GM21423 (cell line): Measurements from ENCODE around the gene NEB.
"Not testable (repeated sequence)": the region's sequence is repeated elsewhere in the genome, so short reads cannot be mapped to it uniquely, and the experiment has no call there.

ENCODE experiments used
- ATAC-seq: cut with Tn5 transposase; IDR thresholded peaks from one replicate; pipeline ENCODE4 v1.9.1; 2021; ENCODE audit warnings: mild to moderate bottlenecking, moderate library complexity; ENCODE audit not compliant: unreplicated experiment

Gene NEB

DNA sequence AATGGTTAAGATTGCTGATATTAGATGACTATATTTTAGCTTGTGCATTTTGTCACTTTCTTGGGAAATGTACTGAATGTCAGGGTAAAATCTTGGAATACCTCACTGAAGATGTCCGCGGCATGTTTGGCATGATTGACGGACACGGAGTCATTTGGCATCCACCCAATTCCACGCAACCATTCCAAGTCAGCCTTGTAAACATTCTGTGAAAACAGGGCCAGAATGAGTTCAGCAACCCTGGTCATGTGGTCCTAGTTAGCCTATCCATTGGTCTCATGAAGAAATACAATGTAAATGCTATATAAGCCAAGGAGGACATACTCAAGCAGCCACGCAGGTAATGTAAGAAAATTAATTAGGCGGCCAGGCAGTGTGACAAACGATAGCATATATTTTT, 165.1 kb downstream of the NEB start:
- no peak for ATAC-seq

DNA sequence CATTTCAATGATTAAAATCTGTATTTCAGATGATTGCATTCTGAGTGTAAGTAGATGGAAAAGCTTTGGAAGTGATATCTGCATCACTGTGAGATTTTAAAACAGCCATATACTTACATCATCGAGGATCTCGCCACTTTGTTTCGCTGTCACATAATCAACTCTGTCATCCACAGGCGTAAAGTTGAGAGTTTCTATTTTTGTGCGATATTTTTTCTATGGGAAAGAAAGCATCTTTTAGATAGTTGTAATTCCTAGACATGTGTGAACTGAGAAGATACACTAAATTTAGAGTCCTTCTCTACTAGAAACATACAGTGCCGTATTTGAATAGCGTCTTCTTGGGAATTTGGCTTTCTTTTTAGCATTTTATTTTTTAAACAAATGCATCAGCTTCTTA, 165.8 kb downstream of the NEB start:
- ATAC-seq: no peak

DNA sequence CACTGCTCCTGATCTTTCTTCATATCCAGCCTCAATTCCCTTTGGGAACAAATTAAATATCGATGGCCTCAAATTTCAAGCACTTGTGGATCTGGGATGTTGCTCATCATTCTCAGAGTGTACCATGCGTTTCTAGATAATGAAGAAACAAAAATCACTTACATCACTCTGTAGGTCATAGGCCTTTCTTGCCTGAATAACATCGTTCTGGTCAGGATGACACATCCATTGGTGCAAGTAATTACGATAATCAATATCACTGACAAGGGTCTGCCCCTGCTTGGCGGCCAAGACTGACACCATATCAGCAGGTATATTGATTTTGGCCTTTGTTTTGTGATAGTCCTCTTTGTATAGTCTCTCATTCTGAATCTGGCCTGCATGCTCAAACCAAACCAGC, 167.3 kb downstream of the NEB start:
- ATAC-seq: no peak

DNA sequence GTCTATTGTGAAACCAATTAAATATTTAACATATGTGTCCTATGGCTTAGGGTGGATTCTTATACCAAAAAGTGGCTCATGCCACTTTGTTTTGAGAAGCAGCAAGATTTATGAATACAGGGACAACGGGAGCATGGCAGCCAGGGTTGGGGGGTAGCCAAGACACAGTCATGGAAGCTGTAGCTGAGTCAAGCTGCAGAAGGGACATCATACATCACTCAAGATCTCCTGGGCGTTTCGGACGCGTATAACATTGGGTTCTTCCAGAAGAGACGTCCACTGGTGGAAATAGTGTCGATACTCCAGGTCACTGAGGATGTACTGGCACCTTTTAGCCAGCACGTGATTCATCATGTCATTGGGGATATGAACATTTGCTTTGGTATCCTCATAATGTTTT, 171.9 kb downstream of the NEB start:
- no peak for ATAC-seq

DNA sequence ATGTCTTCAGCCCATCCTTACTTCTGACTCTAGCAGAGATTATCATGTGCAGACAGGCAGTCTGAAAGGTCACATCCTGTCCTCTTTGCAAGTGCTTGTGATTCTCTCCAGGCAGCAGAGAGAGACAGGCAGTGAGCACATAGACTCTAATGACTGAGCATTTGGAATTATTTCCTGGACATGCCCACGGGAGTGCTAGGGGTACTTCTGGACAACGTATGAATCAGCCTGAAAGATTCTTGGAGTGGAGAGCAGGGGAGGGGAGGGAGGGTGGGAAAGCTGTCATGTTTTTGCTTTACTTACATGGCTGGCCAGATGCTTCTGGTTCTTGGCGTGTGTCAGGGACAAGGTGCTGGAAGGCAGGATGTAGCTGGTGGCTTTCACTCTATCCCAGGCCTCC, 174.0 kb downstream of the NEB start:
- no peak for ATAC-seq

DNA sequence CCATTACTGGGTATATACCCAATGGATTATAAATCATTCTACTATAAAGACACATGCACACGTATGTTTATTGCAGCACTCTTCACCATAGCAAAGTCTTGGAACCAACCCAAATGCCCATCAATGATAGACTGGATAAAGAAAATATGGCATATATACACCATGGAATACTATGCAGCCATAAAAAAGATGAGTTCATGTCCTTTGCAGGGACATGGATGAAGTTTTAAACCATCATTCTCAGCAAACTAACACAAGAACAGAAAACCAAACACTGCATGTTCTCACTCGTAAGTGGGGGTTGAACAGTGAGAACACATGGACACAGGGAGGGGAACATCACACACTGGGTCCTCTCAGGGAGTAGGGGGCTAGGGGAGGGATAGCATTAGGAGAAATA, 174.8 kb downstream of the NEB start:
- not testable (repeated sequence) for ATAC-seq

DNA sequence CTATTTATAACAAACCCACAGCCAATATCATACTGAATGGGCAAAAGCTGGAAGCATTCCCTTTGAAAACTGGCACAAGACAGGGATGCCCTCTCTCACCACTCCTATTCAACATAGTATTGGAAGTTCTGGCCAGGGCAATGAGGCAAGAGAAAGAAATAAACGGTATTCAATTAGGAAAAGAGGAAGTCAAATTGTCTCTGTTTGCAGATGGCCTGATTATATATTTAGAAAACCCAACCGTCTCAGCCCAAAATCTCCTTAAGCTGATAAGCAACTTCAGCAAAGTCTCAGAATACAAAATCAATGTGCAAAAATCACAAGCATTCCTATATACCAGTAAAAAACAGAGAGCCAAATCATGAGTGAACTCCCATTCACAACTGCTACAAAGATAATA, 176.4 kb downstream of the NEB start:
- not testable (repeated sequence) for ATAC-seq

DNA sequence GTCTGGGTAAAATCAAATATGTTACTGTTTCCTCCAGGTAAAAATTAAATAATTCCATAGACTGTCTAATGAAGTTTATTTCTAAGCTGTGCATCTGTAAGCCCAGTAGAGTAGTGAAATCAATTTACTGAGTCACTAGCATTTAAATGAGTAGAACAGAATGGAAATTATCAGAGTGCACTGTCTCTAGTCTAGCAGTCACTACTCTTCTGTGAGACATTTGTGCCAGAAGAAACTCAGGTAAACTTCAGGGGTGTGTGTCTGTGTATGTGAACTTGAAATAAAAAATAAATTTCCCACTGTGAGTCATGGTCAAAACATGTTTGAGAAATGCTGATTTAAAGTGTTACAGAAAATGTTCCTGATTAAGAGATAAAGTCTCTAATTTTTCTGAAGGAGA, 178.2 kb downstream of the NEB start:
- no peak for ATAC-seq

DNA sequence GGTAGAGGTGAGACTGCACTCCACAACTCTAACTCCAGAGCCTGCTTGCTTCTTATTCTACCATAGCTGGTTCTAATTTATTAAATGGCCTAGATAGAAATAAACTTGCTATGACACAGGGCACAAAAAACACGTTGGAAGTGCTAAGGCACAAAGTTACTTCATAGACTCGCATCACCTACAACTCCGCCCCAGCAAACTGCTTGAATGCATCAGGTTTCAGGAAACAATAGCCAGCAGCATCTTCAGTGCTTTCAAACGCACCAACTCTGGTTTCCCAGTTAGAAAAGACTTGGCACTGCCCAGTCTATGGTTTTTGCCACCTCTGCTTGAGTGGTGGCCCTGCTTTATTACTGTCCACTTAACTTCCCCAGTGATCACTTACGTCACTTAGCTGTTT, 182.0 kb downstream of the NEB start:
- no peak for ATAC-seq

DNA sequence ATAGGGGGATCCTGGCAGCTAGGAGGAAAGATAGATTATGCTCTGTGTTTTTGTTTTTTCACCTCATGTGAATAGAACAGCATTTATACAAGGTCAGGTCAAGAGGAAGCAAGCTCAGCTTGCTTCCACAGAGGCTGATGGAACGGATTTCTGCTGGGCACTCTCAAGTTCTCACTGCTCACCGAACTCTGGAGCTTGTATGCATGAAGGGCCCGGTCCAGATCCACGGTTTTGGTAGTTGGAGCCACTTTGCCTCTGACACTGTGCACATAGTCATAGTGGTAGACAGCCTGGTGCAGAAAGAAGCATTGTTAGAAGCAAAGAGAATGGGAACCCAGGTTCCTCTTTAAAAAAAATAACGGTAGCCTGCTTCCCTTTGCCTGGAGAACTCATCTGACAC, 182.7 kb downstream of the NEB start:
- ATAC-seq: no peak

DNA sequence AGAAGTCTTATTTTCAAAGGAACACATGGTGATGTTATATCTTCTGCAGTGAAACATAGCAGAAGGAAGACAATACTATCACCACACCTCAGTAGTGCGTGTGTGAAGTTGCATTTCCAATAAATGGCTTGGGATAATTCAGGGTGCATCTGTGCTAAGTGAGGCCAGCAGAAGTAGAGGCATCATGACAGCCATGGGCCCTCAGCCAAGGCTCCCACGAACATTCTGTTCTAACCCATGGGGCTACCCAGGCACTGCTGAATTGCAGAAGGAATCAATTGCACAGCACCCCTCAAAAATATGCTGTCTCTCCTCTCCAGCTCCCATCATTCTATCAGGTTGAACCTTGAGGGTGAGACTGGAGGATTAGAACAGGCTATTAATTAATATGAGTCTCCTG, 185.1 kb downstream of the NEB start:
- no peak for ATAC-seq

DNA sequence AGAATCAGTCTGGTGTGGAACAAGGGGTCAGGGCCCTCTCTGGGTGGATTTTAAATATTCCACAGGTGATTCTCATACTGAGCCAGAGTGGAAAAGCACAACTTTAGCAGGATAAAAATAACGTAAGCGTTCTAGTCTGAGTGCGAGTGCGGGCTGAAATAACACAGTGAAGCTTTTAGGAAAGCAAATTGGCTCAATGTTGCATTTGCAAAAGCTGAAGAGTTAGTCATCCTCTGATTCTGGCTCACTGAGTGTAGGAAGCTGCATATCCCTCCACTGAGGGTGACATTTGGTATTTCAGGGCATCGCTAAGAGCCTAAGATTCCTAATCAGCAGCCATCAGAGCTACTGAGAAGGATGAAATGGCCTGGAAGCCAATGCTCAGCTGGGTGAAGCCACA, 189.8 kb downstream of the NEB start:
- no peak for ATAC-seq

DNA sequence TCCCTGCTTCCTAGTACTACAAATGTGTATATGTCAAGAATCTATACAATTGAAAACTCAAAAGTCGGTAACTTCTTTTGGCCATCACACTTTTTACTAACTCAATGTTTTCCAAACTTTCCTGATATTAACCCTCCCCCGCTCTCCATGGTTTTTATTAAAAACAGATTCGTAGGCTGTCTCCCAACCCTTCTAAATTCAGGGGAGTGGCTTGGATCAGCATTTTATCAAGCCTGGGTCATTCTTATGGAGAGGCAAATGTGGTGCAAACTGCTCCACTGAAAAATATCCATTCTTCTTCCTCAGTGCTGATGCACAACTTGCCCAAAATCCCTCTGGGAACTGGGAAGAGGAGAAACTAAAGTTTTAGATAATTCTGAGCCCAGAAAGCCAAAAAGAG, 190.4 kb downstream of the NEB start:
- ATAC-seq: no peak

DNA sequence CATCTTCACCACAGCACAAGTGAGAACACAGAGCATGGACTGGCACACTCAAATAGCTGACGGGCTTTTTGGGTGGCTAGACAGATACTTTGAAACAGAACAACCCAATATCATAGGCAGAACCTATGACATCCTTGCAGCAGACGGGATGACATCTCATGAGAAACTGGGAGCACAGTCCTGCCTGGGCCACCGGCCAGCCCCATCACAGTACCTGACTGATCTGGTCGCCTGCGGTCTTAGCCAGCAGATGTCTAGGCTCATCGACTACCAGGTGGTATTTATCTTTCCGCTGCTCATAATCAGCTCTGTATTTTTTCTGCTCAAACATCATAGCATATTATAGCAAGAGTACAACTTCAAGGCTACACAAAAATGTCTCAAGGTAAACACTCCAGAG, 200.3 kb downstream of the NEB start:
- no peak for ATAC-seq

DNA sequence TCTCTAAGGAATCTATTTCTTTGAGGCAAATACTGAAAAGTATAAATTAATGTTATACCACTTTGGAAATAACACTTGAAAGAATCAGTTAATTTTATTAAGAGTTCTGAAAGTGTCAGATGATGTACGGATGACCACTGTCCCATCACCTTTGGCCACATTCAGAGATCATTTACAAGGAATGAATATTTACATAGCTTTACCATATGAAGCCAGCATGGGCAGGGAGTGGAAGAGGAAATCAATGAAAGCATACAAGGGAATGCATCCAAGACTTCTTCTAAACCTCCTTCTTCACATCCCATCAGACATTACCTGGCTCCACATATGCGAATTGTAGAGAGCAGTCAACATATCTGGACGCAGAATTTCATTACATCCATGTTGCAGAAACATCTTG, 201.1 kb downstream of the NEB start:
- no peak for ATAC-seq

DNA sequence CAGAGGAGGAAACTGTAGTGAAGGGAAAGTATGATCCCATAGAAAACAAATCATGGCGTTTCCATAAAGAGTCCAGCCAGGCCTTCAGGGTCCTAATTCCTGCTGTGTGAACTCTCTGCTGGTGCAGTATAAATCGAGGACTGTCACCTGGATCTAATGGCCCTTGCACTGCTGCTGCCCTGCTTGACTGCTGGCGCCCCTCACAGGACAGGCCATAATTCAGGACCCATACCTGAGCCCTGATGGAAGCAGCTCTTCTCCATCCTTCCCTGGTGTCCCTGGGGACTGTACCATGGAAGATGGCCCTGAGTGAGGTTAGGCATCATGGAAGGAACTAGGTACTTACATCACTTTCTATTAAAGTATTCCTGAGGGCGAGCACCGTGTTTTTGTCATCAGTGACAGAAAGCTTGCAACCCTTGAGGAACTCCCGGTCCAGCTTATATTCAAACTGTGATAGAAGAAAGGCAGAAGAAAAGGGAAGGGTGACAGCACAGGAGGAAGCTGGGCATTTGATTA, 207.6 kb downstream of the NEB start:
- ATAC-seq: no peak

DNA sequence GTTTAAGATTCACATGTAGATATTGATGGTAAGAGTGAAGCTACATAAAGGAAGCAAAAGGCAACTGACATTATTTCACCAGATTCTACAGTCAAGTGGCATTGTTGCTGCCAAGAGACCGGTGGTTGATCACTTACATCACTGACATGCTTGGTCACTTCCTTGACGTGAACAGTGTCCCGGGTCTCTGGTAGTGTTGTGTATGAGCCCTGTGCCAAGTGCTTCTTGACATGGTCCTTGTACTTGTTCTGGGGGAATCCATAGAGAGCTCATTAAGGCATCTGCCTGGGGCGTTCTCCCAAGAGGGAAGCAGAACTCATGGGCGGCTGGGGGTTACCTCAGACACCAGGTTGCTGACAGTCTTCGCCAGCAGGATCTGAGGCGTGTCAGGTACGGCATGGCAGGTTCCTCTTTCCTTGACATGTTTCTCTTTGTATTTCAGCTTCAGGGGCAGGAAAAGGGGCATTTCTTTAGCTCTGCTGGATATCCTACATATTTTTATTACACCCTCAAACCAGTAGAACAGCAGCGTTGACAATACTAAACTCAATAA, 208.4 kb downstream of the NEB start:
- no peak for ATAC-seq

DNA sequence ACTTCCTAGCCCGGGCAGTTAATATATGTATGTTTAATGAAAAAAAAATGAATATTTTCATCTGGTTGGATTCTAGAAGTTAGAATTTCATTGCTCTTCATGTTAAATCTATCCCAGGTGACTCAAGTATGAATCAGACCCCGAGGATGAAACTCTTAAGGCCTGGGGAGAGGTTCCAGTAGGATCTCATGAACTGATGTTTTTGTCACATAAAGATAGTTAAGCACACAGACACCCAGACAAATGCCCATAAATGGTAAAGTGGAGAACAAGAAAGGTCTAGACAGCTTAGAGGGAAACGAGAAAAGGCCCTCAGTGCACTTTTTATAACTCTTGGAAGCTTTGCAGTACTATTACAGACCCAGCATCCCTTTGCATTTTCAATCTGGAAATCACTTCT, 210.4 kb downstream of the NEB start:
- no peak for ATAC-seq

DNA sequence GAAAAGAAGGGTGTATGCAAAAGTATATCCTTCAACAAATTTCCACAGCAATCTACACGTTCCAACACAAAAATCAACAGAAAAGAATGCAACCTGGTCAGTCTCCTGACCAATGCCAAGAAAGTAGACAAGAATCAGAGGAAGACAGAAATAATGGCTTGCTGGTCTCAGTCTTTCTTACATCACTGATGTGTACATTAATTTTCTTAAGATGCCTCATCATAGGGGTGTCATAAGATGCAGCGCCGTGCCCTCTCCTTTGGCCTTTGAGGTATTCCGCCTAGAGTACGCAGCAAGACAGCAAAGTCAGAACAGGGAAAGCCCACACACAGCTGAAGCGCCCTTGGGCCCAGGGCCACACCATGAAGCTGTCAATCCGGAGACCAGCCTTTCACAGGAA, 211.7 kb downstream of the NEB start:
- ATAC-seq: no peak

DNA sequence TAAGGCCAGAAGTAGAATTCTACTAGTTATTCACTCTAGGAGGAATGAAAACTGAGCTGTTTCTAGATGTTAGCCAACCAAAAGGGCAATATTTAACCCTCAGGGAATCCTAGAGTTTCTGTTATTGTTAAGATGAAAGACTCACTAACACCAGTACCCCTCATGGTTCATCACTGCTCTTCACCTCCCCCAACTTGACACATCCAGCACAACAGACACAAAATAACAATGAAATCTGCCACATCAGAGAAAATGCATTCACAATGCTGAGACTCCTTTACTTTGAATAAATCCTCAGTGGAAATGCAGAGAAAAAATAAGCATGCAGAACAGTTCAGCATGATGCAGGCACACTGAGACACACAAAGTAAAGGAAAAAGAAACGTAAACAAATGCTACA, 213.3 kb downstream of the NEB start:
- no peak for ATAC-seq

DNA sequence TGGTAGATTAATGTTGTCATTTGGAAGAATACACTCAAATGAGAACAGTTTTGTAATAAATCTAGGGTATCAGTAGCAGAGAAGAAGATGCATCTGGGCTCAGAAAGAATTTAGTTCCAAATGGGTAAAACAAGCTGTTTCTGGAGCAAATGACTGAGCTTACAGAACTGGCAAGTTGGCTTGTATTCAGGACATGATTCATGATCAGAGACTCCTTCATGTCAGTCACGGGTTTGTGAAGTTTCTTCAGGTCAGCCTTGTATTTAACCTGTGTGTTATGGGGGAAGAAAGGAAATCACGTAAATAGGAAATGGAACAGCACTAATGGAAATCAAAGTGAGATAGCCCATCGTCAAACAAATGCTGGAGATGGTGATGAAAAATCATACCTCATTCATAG, 215.5 kb downstream of the NEB start:
- ATAC-seq: no peak

DNA sequence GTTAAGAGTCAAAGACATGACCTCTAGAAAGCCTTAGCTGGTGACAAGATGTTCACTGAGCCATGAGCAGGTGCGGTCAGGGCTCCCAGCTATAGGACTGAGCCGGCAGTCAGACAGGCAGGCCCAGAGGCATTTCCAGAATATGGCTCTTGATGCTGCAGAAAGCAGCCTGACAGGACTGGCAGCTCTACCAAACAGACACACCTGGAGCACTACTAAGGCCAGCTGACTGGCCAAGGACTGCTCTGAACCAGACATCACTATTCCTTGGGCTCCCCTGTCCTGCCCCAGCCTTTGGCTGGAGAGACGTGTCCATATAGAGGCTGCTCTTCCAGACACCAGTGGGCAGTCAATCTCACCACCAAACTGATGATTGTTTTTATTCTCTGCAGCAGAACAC, 225.8 kb downstream of the NEB start:
- ATAC-seq: no peak

DNA sequence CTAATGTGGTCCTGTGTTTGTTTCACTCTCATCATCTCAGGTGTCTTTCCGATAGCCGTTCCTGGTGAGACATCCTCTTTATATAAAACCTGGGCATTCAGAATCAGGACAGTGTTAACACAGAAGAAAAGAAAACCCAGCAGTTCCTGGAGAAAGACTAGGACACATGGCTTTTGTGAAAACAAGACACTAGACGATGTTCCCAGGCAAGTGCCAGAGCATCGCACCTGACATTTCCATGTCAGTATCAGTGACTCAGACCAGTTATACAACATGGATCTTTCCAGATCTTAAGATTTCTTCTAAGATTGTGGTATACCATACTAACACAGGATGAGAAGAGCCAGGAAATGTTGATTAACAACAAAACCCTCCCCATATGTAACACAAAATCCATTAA, 228.1 kb downstream of the NEB start:
- no peak for ATAC-seq

DNA sequence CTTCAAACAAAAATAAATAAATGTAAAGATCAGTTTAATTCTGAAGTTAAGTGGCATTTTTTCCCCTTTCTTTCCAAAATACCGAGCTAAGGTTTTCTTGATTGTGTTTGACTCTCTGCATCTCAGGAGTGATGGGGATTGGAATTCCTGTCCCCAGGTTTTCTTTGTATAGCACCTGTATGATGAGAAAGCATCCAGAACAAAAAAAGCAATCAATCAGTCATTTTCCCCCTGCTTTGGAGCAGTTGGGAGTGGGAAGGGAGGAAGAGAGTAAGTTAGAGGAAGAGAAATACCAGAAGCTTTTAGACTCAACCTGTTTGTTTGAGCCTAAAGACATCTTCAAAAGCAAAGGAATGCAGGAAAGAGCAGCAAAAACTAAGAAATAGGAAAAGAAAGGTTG, 236.1 kb downstream of the NEB start:
- ATAC-seq: no peak
